Measurements from ENCODE around the gene SLC22A31.

- TF ChIP-seq, protein P1, sequence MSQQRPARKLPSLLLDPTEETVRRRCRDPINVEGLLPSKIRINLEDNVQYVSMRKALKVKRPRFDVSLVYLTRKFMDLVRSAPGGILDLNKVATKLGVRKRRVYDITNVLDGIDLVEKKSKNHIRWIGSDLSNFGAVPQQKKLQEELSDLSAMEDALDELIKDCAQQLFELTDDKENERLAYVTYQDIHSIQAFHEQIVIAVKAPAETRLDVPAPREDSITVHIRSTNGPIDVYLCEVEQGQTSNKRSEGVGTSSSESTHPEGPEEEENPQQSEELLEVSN (IDR thresholded peaks at IDR 0.05; ENCODE audit: borderline replicate concordance in 1 of 2, extremely low read depth in 1 of 2, insufficient read depth in 1 of 2, insufficient read length in 1 of 2, low read depth in 1 of 2, low read length in 1 of 2, poor library complexity in 1 of 2, severe bottlenecking in 1 of 2) = no peak
- TF ChIP-seq RAD21 (CRISPR knock-in tag; conservative IDR thresholded peaks at IDR 0.05 in 1 of 2, IDR thresholded peaks at IDR 0.05 in 1 of 2) (no peak), CTCF (IDR thresholded peaks at IDR 0.05 in 2 of 3, conservative IDR thresholded peaks at IDR 0.05 in 1 of 3; ENCODE audit: insufficient read depth in 2 of 3, low read depth in 1 of 3, low read length in 3 of 3) (no peak), YY1 (IDR thresholded peaks at IDR 0.05; ENCODE audit: borderline replicate concordance in 1 of 3, control insufficient read depth in 1 of 3, extremely low read depth in 1 of 3, insufficient read depth in 3 of 3, insufficient read length in 1 of 3, insufficient replicate concordance in 2 of 3, low read depth in 1 of 3, low read length in 2 of 3) (no peak), NFYB (IDR thresholded peaks at IDR 0.05; ENCODE audit: extremely low read depth, insufficient read length) (no peak), PKNOX1 (IDR thresholded peaks at IDR 0.05) (no peak), BRCA1 (IDR thresholded peaks at IDR 0.05) (no peak), BRCA1 (CRISPR knock-in tag; IDR thresholded peaks at IDR 0.05) (no peak)
- TF ChIP-seq, protein P2, sequence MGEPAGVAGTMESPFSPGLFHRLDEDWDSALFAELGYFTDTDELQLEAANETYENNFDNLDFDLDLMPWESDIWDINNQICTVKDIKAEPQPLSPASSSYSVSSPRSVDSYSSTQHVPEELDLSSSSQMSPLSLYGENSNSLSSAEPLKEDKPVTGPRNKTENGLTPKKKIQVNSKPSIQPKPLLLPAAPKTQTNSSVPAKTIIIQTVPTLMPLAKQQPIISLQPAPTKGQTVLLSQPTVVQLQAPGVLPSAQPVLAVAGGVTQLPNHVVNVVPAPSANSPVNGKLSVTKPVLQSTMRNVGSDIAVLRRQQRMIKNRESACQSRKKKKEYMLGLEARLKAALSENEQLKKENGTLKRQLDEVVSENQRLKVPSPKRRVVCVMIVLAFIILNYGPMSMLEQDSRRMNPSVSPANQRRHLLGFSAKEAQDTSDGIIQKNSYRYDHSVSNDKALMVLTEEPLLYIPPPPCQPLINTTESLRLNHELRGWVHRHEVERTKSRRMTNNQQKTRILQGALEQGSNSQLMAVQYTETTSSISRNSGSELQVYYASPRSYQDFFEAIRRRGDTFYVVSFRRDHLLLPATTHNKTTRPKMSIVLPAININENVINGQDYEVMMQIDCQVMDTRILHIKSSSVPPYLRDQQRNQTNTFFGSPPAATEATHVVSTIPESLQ (CRISPR knock-in tag; IDR thresholded peaks at IDR 0.05) = no peak
- TF ChIP-seq, protein P3, sequence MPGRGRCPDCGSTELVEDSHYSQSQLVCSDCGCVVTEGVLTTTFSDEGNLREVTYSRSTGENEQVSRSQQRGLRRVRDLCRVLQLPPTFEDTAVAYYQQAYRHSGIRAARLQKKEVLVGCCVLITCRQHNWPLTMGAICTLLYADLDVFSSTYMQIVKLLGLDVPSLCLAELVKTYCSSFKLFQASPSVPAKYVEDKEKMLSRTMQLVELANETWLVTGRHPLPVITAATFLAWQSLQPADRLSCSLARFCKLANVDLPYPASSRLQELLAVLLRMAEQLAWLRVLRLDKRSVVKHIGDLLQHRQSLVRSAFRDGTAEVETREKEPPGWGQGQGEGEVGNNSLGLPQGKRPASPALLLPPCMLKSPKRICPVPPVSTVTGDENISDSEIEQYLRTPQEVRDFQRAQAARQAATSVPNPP (IDR thresholded peaks at IDR 0.05; ENCODE audit: borderline replicate concordance, insufficient read depth, insufficient read length) = no peak
Measured at GRCh38 chr16:89172528-89173173, 27.7 kb downstream of the SLC22A31 start.
